HG03097 (cell line): ENCODE results near the gene CEACAM18.
"Not testable (repeated sequence)": the region's sequence is repeated elsewhere in the genome, so short reads cannot be mapped to it uniquely, and the experiment has no call there.

Source experiments
- ATAC-seq: cut with Tn5 transposase; IDR thresholded peaks from one replicate; pipeline ENCODE4 v1.9.1; 2021; ENCODE audit not compliant: unreplicated experiment, low FRiP score

Gene CEACAM18

DNA sequence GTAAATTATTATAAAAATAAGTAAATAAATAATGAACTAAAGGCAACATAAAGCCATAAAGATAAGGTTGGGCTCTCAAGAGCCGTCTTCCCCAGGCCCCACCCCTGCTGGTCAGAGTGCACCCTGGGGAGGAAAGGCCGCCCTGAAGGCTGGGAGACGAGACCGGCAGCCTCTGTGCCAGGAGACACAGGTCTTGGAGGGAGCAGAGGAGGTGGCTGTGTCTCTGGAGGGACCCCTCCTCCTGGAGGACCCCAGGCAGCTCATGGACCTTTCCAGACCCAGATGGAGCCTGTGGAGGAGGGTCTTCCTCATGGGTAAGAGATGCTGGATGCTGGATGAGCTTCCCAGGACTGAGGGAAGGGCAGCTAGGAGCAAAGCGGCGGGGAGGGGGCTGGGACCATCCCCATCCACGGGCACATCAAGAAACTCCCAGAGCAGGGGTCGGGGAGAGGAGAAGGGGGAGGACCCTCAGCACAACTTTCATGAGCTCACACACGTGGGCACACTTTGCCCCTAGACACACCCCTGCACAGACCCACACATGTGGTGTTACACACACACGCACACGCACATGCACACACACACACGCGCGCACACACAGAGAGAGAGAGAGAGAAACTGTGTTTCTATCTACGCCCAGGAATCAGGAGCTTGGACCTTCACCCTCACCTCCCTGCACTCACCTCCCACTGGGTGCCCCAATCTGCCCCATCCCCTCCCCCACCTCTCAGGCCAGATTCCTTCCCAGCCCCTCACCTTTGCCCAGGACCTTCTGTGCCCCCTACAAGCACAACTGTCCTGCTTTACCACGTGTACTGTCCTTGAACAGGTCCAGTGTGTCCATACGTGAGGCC, at the start of gene CEACAM18:
TSS of gene CEACAM18 (plus strand) at position 159 of the 854 bp plus-strand sequence.
- ATAC-seq = no peak

DNA sequence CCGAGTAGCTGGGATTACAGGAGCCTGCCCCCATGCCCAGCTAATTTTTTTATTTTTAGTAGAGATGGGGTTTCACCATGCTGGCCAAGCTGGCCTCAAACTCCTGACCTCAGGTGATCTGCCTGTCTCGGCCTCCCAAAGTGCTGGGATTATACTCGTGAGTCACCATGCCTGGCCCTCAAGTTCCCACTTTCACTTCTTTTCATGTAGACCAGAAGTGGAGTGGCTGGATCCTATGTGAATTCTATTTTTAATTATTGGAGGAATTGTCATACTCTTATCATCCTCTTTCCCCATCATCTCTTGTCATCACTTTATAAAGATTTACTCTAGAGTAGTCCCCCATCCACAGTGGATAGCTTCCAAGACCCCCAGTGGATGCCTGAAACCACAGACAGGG, 48.1 kb upstream of the CEACAM18 start:
- ATAC-seq = no peak

DNA sequence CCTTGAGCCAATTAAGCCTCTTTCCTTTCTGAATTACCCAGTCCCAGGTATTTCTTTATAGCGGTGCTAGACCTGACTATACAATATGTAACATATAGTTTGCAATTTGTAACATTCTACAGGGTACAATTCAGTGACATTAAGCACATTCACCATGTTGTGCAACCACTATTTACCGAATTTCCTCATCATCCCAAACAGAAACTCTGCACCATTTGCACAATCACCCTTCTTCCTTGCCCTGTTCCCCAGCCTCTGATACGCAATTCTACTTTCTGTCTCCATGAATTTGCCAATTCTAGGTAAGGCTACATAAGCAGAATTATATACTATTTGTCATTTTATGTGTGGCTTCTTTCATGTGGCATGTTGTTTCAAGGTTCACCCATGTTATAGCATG, 47.2 kb upstream of the CEACAM18 start:
- ATAC-seq = no peak

DNA sequence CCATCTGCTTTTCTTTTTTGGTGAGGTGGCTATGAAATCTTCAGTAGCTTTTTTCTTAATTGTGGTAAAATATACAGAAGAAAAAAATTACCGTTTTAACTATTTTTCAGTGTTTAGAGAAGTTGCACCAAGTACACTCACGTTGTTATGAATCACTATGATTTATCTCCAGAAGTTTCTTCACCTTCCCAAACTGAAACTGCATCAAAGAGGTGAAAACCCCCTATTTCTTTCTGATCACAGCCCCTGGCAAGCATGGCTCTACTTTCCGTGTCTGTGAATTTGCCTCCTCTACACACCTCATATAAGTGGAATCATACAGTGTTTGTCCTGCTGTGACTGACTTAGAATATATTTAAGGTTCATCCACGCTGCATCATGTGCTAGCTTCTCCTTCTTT, 45.3 kb upstream of the CEACAM18 start:
- no peak for ATAC-seq

DNA sequence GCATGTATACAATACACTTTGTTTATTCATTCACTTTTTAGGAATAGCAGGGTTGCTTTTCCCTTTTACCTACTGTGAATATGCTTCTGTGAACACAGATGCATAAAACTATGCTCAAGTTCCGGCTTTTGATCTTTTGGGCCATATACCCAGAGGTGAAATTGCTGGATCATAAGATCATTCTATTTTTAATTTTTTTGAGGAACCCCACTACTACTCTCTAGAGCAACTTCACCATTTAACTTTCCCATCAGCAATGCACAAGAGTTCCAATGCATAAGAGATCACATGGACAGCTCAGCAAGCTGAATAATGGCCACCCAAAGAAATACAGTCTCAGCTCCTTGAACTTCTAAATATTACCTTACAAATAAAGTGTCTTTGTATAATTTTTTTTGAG, 43.9 kb upstream of the CEACAM18 start:
- no peak for ATAC-seq

DNA sequence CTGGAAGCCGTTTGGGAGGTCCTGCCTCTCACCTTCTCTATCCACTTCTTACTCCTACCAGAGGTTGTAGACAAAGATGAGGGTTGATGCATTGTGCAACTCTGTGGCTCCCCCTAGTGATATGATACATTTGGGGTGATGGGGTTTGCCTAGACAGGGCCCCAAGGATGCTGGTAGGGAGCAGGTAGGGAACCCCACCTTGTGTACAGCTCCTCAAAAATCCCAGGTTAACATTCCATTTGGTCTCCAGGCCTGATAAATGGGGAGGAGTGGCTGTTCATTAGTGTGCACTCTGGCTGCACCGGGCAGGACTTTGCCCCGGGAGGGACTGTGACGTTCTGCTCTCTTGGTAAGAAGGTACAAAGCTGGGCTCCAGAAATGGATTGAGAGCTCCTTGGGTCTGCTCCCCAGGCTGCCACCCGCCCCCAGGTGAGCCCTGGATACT, 39.3 kb upstream of the CEACAM18 start:
- no peak for ATAC-seq

DNA sequence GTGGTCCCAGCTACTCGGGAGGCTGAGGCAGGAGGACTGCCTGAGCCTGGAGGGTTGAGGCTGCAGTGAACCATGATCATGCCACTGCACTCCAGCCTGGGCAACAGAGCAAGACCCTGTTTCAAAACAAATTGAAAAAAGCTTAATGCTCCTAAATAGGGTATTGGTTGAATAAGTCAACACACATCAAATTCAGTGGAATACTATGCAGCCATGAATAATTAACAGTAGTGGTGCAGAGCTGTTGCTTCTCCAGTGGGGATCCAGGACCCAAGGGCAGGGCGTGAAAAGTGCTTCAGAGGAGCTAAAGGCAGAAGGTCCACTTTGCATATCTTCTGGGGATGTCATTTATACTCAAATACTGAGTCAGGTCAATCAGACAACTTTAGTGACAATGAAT, 38.3 kb upstream of the CEACAM18 start:
- no peak for ATAC-seq

DNA sequence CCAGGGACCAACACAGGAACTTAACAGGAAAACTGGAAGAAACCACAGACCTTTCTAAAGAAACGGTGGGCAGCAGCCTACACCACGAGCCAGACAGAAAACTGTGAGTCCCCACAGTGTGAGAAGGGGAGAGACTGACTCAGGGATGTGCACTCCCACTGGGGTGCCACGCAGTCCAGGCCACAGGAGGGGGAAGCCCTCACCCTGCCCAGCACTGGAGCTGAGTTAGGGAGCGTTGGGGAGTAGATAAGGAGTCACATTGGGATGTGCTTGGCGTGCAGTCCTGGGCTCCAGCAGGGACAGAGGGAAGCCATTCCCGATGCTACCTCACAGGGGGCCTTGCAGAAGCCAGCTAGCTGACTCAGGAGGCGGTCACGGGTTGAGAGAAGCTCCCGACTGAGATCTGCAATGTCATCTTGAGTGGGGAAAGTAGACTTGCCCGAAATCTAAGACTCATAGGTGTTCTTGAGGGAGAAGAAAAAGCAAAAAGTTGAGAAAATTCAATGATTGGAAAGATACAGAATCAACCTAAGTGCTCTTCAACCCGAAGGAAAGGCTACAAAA, 37.4 kb upstream of the CEACAM18 start:
- no peak for ATAC-seq

DNA sequence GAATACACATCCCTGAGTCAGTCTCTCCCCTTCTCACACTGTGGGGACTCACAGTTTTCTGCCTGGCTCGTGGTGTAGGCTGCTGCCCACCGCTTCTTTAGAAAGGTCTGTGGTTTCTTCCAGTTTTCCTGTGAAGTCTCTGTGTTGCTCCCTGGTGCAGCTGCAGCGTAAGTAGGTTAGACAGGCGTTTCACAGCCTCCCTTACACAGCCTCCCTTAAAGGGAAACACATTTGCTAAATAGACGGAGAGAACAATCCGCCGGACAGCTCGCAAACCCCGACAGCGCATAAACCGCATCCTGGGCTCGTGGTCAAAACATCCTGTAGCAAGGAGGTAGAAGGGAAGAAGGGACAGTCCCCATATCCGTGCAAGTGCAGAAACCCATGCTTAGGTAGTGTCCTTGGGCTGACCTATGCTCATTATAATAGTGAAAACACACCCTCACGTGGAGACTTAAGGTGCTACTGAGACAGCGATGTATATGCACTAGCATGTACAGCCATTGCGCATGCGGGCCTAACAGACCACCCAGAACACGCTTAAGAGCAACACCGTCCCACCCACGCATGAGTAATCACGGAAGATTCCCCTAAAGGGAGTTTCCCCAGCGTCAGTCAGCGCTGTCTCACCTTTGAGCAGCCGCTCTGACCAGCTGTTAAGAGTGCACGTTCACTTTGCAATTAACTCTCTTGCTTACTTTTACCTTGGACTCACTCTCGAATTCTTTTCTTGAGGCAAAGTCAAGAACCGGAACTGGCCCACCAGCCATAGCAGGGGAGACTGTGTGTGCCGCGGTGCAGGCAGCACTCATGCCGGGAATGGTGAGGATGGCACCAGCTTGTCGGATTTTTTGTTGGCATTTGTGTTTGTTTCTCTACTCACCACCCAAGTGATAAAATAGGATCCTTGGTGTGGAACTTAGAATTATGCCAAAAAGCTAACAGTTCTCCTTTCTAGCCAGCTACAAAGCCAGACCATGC, 36.6 kb upstream of the CEACAM18 start:
- ATAC-seq = peak; percentile 91

DNA sequence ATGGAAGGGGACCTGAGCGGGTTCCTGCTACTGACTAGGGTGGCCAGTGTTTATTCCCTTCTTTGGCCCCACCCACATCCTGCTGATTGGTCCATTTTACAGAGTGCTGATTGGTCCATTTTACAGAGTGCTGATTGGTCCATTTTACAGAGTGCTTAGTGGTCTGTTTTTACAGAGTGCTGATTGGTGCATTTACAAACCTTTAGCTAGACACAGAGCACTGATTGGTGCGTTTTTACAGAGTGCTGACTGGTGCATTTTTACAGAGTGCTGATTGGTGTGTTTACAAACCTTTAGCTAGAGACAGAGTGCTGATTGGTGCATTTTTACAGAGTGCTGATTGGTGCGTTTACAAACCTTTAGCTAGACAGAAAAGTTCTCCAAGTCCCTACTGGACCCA, 30.8 kb upstream of the CEACAM18 start:
- not testable (repeated sequence) for ATAC-seq

DNA sequence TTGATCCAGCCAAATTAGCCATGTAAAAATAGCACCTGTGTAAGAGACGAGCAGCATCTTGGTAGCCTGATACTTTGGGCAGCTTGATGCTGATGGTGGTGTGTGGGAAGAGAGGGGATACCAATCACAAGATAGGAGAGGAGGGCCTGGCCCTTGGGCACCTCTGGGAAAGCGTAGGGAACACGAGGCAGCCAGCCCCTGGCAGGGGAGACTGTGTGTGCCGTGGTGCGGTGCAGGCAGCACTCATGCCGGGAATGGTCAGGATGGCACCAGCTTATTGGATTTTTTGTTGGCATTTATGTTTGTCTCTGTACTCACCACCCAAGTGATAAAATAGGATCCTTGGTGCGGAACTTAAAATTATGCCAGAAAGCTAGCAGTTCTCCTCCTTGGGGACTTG, 30.3 kb upstream of the CEACAM18 start:
- ATAC-seq = no peak

DNA sequence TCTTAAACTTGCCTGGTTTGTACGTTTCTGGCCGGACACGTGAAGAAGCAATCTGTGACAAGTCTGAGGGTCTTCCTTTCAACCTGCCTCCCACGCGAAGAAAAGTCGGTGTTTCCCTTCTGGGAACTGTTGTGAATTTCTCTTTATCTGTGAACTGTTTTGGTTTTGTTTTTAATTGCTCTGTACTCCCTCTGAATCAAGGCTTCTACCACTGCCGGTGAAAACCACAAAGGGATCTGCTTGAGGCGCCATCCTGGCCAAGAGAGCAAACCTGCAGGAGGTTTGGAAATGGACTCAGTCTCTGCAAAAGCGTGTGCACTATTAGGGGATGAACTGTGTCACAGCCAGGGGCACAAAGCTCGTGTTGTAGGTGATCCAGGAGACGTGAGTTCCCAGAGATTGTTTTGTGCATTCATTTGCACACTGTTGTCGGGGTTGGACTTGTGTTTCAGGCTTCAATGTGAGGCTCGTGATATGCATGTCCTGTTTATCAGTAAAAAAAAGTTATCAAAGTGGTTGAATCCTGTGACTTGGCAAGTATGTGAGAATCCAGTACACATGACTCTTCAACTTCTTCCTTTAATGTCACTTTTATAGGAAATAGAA, 29.8 kb upstream of the CEACAM18 start:
- no peak for ATAC-seq

DNA sequence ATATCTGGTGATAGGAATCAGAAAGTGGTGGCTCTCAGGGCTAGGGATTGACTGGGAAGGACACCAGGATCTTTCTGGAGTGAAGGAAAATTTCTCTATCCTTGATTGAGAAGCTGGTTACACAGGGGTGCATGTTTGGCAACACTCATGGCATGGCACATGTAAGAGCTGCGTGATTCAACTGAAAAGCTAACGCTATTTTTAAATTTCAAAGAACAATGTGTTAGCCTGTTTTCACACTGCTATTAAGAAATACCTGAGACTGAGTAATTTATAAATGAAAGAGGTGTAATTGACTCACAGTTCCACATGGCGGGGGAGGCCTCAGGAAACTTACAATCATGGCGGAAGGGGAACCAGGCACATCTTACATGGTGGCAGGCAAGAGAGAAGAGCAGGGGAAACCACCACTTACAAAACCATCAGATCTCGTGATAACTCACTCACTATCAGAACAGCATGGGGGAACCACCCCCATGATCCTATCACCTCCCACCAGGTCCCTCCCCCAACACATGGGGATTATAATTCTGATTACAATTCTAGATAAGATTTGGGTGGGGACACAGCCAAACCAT, 27.5 kb upstream of the CEACAM18 start:
- ATAC-seq = no peak

DNA sequence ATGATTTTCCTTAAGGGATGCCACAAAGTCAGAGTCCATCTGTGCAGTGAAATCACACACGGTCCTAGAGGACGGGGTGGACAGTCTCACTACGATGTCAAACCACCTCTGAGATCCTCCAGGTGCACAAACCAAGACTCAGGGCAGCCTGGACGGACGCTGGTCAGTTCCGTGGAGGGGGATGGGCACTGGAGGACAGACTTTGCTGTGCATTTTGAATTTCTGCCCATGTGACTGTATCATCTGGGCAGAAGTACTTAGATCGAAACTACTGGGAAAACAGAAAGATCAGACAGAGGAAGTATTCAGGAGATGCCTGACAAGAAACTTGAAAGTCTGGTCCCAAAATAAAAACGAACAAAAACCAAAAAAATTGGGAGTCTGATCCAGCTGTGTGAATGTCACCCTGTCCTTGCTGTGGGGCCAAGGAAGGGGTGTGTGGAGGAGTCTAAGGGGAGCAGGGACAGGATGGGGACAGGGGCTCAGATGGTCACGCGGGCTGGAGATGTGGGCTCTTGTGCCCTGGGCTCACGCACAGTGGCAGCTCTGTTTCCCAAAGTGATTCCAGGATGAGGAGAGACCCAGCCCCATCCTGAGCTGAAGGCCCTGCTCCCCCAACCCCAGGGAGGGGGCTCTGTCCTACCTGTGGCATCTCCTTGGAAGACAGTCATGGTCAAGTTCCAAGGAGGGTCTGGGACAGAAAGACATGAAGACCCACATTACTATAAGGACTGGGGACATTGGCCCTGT, 21.6 kb upstream of the CEACAM18 start:
- no peak for ATAC-seq

DNA sequence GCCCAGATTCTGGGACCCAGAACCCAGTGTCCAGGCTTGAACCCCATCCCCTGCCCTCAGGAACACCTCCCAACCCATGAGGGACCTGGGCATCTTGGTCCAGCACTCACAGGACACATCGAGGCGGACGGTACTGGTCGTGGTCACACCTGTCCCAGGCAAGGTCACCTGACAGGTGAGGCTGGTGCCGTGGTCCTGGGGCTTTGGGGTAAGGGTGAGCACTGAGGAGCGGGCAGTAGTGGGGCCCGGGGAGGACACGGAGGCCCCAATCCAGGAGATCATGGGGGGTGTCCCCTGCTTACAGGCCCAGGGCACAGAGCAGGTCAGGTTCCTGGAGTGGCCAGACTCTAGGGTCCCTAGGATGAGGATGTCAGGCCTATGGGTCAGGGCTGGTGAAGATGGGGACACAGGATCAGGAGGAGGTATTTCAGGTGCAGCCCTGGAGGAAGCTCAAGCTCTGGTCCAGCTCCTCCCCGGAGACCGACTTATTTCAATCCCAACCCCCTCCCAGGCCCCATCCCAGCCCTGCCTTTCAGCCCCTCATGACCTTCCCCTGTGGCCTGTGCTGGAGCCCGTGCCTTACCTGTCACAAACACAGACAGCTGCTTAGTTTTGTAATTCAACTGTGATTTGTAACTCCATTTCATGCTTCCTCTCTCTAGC, 20.9 kb upstream of the CEACAM18 start:
- ATAC-seq = no peak

DNA sequence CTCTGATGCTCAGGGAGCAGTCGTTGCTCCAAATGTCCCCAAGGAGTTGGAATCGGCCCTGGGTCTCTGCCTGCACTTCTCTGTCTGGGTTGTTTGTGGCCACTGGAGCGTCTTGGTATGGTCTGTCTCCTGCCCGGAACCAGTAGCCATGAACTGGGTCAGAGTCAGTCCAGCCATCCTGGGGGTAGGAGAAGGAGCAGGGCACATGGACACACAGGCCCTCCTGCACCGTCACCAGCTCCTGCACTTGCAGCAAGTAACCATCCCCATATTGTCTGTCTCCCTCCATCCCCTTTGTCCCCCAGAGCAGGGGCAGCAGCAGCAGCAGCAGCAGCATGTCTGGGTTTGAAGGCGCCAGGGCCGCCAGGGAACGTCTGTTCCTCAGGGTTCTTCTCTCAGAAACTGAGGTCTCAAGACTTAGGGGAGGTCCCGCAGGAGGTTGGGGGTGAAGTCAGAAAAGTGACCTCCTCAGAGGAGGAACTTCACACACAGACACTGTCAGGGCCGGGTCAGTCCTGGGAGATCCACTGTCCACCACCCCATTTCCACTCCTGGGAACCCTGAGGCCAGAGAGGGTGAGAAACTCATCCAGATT, 20.2 kb upstream of the CEACAM18 start, which contains the start of gene SIGLEC8:
TSS of gene SIGLEC8 (minus strand) at position 404 of the 595 bp plus-strand sequence. CDS start at position 337, 67 bp downstream.
- no peak for ATAC-seq

DNA sequence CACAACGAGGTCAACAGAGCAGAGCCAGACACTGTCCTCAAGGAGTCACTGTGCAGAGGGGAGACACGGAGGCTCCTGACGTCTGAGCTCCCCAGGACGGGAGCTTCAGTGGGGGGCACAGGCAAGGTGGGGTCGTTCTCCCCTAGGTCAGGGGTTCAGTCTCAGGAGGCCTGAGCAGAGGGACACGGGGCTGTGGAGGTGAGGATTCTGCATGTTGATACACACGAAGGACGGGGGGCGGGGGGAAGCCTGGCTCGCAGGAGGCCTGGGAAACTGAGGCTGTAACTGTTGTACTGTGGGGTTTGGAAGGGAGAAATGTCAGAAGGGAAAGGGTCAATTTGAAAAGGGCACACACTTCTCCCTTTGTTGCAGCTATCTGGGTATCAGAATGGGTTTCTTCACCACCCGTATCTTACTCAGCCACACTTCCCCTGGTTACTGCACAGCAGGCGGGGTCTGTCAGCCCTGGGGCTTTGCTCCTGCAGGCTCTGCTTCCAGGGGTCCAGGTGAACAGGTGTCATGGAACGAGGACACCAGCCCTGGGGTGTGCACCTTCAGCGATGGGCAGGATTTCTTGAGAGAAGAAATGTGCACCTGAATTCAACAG, 19.3 kb upstream of the CEACAM18 start:
- no peak for ATAC-seq
